ENCODE data around the gene SUCO.
A peak's percentile ranks its signal among the peaks of the same experiment; 100 is the strongest.

Gene SUCO

DNA sequence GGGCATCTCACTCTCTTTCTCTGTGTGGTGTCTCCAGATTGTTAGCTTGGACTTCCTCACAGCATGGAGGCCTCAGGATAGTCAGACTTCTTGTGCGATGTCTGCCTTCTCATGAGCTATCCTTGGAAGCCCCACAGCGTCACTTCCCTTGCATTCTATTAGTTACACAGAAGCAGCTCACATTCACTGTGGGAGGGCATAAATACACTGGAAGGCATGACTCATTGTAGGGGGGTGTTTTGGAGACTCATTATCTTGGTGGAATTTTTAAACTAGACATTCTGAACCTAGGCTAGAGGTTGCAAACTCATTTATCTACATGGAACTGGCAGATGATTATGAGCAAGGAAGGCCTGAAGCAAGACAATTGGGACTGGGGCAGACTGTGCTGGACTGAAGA is 104.6 kb downstream of the SUCO start:
- CTCF ChIA-PET, result interaction anchor here (2.4 kb wide), 1 partner anchor 82 kb away, joined by 9 read pairs; no protein-coding TSS in a partner anchor
- no peak overlapping the region for H3K4me3 ChIP-seq (ENCODE audit: low read depth, low read length)
- POLR2A ChIA-PET, result no interaction called here
- TF ChIP-seq, protein P1, sequence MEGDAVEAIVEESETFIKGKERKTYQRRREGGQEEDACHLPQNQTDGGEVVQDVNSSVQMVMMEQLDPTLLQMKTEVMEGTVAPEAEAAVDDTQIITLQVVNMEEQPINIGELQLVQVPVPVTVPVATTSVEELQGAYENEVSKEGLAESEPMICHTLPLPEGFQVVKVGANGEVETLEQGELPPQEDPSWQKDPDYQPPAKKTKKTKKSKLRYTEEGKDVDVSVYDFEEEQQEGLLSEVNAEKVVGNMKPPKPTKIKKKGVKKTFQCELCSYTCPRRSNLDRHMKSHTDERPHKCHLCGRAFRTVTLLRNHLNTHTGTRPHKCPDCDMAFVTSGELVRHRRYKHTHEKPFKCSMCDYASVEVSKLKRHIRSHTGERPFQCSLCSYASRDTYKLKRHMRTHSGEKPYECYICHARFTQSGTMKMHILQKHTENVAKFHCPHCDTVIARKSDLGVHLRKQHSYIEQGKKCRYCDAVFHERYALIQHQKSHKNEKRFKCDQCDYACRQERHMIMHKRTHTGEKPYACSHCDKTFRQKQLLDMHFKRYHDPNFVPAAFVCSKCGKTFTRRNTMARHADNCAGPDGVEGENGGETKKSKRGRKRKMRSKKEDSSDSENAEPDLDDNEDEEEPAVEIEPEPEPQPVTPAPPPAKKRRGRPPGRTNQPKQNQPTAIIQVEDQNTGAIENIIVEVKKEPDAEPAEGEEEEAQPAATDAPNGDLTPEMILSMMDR (IDR thresholded peaks at IDR 0.05; ENCODE audit: insufficient read depth, low read length, missing control alignments), result no peak
- peak; percentile 58 for DNase-seq (ENCODE audit: low read depth, low spot score)

DNA sequence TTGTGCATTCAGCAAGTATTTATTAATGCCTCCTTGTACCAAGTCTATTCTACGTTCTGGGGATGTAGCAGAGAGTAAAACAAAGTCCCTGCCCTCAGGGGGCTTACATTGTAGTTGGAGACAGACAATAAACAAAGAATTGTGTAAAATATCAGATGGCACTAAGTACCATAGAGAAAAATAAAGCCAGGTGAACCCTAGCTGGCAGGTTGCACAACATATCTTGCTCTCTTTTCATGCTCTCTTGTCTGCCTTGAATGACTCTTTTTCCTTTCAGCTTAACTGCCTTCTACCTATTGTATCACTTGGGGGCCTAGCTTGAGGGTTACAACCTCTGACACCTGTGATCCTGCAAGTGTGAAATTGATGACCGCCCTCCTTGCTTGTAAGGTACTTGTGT is 105.3 kb downstream of the SUCO start:
- CTCF ChIA-PET, result interaction anchor here (1.0 to 2.4 kb wide), 2 partner anchors 44 to 82 kb away, joined by 3 to 9 read pairs; no protein-coding TSS in a partner anchor
- H3K4me3 ChIP-seq (ENCODE audit: low read depth, low read length), result no peak overlapping the region
- POLR2A ChIA-PET, result no interaction called here
- DNase-seq (ENCODE audit: low read depth, low spot score), result no peak
- TF ChIP-seq, protein P1 (IDR thresholded peaks at IDR 0.05; ENCODE audit: insufficient read depth, low read length, missing control alignments), result no peak

DNA sequence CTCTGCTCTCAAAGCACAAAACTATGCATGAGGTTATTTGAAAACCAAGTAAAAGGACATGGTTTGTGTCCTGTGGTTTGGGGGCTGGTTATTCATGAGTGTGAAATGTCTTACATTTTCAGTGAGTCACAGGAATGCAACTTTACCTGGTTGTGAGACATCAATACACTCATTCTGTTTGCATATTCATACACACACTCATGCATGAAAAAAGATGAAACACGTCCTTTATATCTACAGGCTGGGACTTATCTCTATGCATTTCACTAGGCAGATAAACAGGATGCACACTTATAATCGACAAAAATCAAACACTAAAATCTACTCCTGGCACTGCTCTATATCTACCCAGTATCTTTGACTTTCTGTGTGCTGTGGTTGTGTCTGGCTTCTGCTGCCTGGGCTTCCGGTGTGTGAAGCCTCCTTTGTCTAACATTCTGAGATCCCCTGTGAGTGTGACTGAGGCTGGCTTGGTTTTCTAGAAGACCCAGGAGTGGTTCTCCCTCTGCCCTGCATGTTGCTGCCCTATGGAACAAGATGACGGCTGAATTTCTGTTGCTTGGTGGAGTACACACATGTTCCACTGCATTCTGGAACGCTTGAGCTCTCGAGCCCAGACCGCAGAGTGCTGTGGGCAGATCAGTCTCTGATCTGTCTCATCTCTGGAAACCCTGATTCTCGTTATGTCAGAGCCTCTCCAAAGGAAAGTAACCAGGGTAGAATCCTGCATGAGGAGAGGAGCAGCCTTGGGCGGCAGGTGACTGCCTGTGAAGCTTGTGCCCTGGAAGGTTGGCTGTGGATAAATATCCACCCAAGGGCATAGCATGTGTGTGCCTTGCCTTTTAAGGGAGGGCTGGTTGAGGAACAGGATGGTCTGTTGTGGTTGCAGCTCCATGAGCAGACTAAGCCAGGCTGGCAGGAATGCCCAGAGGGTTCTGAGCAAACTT is 106.2 kb downstream of the SUCO start:
- H3K4me3 ChIP-seq (ENCODE audit: low read depth, low read length), result peak overlapping the region; percentile 15
- DNase-seq (ENCODE audit: low read depth, low spot score), result peak; percentile 84
- TF ChIP-seq, protein P1 (IDR thresholded peaks at IDR 0.05; ENCODE audit: insufficient read depth, low read length, missing control alignments), result no peak
- POLR2A ChIA-PET, result no interaction called here
- CTCF ChIA-PET, result interaction anchor here (1.0 to 2.4 kb wide), 4 partner anchors 19 to 81 kb away, joined by 3 to 9 read pairs (median 4); partner anchors contain the start of gene FASLG

DNA sequence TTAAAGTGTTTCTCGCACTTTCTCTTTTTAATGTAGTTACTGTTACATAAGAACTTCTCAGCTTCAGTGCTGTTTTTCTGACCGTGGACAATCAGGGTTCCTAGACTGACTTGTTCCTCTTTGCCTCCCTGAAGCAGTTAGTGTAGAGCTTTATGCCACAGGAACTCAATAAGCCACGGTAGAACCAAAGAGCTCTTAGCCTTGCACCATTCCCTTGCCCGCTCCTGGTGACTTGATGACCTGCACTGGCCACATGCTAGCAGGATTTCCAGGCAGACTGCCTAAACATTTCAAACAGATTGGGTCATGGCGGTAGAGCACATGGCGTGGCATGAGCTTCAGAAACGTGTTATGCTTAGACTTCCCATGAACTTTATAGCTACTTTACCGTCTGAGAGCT is 107.2 kb downstream of the SUCO start:
- ChIA-PET POLR2A (no interaction called here), CTCF (interaction anchor here (0.6 to 1.6 kb wide), 3 partner anchors 19 to 615 kb away, joined by 3 to 4 read pairs (median 4); partner anchors contain the start of gene FASLG)
- no peak for DNase-seq (ENCODE audit: low read depth, low spot score)
- no peak overlapping the region for H3K4me3 ChIP-seq (ENCODE audit: low read depth, low read length)
- TF ChIP-seq, protein P1 (IDR thresholded peaks at IDR 0.05; ENCODE audit: insufficient read depth, low read length, missing control alignments), result no peak

DNA sequence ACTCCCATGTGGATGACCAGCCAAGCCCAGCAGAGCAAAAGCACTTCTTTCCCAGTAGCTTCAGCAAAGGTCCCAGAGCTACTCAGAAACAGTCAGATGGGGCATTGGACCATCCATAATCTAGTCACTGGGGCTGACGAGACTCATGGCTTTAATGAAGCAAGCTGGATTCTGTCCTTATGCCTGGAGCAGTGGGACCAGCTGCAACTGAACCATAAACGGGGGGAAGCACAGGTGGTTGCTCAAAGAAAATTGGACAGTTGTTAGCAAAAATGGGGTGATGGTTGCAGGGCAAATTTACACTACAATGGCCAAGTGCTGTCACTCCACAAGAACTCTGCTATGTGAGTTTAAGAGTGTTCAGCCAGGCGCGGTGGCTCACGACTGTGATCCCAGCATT is 108.5 kb downstream of the SUCO start:
- ChIA-PET POLR2A (no interaction called here), CTCF (no interaction called here)

More for the DNA sequence above, 108.5 kb downstream of the SUCO start:
- TF ChIP-seq, protein P1 (IDR thresholded peaks at IDR 0.05; ENCODE audit: insufficient read depth, low read length, missing control alignments), result no peak
- no peak overlapping the region for H3K4me3 ChIP-seq (ENCODE audit: low read depth, low read length)
- DNase-seq (ENCODE audit: low read depth, low spot score), result no peak
